Gastrocnemius medialis (tissue), 4 donors: ENCODE results near the gene ACOT13. TPM values are rescaled to one million over a fixed set of nuclear protein-coding genes. Genes with fewer than 3 reads are reported as not detected.

Experiments used
- ATAC-seq, 2 donors: fragments of 150-250 bp; one replicate each; pipeline ENCODE4 v1.9.1; 2016
- DNase-seq, 2 donors: peaks; one replicate each; pipeline ENCODE4 v3.0.0-alpha.2; 2019
- H3K27ac ChIP-seq, 4 donors: fragments of 200-600 bp; sonication (generic); 1 replicate in 1 of 4; 2 replicates in 3 of 4; pipeline ENCODE4 v1.5.1; 2016 to 2018; ENCODE audit warnings: mild to moderate bottlenecking in 2 of 4, moderate library complexity in 1 of 4
- H3K27me3 ChIP-seq, 3 donors: fragments of 200-600 bp; sonication (generic) in 2 of 3; 1 replicate in 1 of 3; 2 replicates in 2 of 3; pipeline versions ENCODE4 v1.5.1 to v1.6.0; 2016 to 2019; ENCODE audit warnings: mild to moderate bottlenecking in 1 of 3, moderate library complexity in 1 of 3
- H3K36me3 ChIP-seq, 2 donors: fragments of 200-600 bp; sonication (generic) in 1 of 2; one replicate each; pipeline ENCODE4 v1.5.1; 2017 to 2018
- H3K4me1 ChIP-seq, 2 donors: fragments of 200-600 bp; sonication (generic) in 1 of 2; one replicate each; pipeline ENCODE4 v1.5.1; 2016 to 2017; ENCODE audit warnings: mild to moderate bottlenecking in 2 of 2
- H3K4me3 ChIP-seq, 4 donors: fragments of 200-600 bp; sonication (generic) in 3 of 4; 1 replicate in 1 of 4; 2 replicates in 3 of 4; pipeline ENCODE4 v1.5.1; 2016 to 2019; ENCODE audit warnings: mild to moderate bottlenecking in 2 of 4
- H3K9me3 ChIP-seq, 3 donors: fragments of 200-600 bp; sonication (generic) in 2 of 3; 1 replicate in 1 of 3; 2 replicates in 2 of 3; pipeline ENCODE4 v1.5.1; 2016 to 2019
- POLR2A ChIP-seq, 2 donors: fragments of 450-650 bp; IDR thresholded peaks; one replicate each; pipeline ENCODE4 v1.6.1; 2017; ENCODE audit warnings: antibody characterized with exemption in 2 of 2, mild to moderate bottlenecking in 2 of 2, moderate library complexity in 2 of 2
- in situ Hi-C, 4 donors: fragments of 200-750 bp; cut with MboI; loops; one replicate each; pipeline versions ENCODE4 v1.15.0 to v1.8.0; 2017; ENCODE audit warnings: low sequenced_read_pairs in 4 of 4
- intact Hi-C: fragments of 100-400 bp; cut with DNase I; formaldehyde crosslinking; loops from one replicate; pipeline ENCODE4 v1.15.1; 2023; ENCODE audit warnings: low total_unique reads
- total RNA-seq, 4 donors: library from RNA; depleted of rRNA; stranded (reverse); fragments of >200 nt; gene quantifications; one replicate each; pipeline versions ENCODE4 v1.1.0 to v1.2.3, GENCODE V29; 2016
- TF ChIP-seq, protein P1 (sequence below), 5 experiments: fragments of 450-650 bp in 3 of 5; fragments of 200-600 bp in 2 of 5; sonication (generic) in 2 of 5; IDR thresholded peaks in 4 of 5; conservative IDR thresholded peaks in 1 of 5; 1 replicate in 4 of 5; 2 replicates in 1 of 5; pipeline ENCODE4 v1.5.1; 2016 to 2019; ENCODE audit warnings: antibody characterized with exemption in 5 of 5, mild to moderate bottlenecking in 3 of 5, moderate library complexity in 3 of 5

The ACOT13 gene
- total RNA-seq, 4 donors from 2014 or later = 13.6 to 28.2 (median 21.1) TPM

GRCh38 chr6:24699521-24700359 lies 32.9 kb downstream of the ACOT13 start:
- Histone ChIP-seq H3K27ac (peak overlapping the region in 1 of 4 donors; percentile 17), H3K9me3 (no peaks in the 10 kb centered on the region), H3K4me3 (no peak overlapping the region), H3K36me3 (peaks cover 0 to 57% of the 10 kb centered on the region in 2 donors), H3K4me1 (no peaks in the 10 kb centered on the region), H3K27me3 (no peaks in the 10 kb centered on the region)
- in situ Hi-C loops (loop anchor here (5.0 to 25.0 kb wide), 3 partner anchors 115 to 287 kb away; partner anchors contain the start of gene MRS2 (in 1 of the 4)), intact Hi-C loops (no loop called here)
- DNase-seq (no peak), ATAC-seq (no peak)
- no peak for TF ChIP-seq POLR2A (IDR thresholded peaks at IDR 0.05)
- TF ChIP-seq, protein P1, sequence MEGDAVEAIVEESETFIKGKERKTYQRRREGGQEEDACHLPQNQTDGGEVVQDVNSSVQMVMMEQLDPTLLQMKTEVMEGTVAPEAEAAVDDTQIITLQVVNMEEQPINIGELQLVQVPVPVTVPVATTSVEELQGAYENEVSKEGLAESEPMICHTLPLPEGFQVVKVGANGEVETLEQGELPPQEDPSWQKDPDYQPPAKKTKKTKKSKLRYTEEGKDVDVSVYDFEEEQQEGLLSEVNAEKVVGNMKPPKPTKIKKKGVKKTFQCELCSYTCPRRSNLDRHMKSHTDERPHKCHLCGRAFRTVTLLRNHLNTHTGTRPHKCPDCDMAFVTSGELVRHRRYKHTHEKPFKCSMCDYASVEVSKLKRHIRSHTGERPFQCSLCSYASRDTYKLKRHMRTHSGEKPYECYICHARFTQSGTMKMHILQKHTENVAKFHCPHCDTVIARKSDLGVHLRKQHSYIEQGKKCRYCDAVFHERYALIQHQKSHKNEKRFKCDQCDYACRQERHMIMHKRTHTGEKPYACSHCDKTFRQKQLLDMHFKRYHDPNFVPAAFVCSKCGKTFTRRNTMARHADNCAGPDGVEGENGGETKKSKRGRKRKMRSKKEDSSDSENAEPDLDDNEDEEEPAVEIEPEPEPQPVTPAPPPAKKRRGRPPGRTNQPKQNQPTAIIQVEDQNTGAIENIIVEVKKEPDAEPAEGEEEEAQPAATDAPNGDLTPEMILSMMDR (IDR thresholded peaks at IDR 0.05 in 4 of 5, conservative IDR thresholded peaks at IDR 0.05 in 1 of 5) = no peak

DNA sequence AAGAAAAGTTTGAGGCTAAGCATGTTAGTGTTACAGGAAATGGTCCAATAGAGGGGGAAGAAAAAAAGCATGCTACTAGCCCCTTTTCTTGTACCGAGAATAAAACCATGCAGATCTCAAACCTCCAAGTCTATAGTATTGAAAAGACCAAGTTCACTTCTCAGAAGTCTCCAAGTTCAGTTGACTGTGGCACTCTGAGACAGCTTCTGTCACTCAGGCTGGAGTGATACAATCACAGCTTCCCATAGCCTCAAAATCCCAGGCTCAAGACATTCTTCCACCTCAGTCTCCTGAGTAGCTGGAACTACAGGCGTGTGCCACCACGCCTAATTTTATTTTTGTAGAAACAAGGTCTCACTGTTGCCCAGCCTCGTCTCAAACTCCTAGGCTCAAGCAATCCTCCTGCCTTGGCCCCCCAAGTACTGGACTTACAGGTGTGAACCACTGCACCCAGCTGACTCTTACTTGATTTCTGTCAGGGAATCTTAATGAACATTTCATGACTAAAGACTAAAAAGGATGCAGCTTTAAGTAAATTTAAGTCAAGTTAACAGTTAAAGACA lies 35.9 kb downstream of the ACOT13 start:
- Histone ChIP-seq H3K4me1 (no peaks in the 10 kb centered on the region), H3K9me3 (no peaks in the 10 kb centered on the region), H3K36me3 (peaks cover 5 to 87% of the 10 kb centered on the region in 2 donors), H3K4me3 (no peak overlapping the region), H3K27me3 (no peaks in the 10 kb centered on the region), H3K27ac (peak overlapping the region in 1 of 4 donors; percentile 12)
- in situ Hi-C loops = loop anchor here in 1 of 4 donors (25.0 kb wide), 1 partner anchor 290 kb away; the partner anchor contains the start of gene MRS2
- no peak for ATAC-seq
- DNase-seq = no peak
- TF ChIP-seq POLR2A (IDR thresholded peaks at IDR 0.05) = no peak
- TF ChIP-seq, protein P1 (IDR thresholded peaks at IDR 0.05 in 4 of 5, conservative IDR thresholded peaks at IDR 0.05 in 1 of 5) = no peak
- intact Hi-C loops = no loop called here

DNA sequence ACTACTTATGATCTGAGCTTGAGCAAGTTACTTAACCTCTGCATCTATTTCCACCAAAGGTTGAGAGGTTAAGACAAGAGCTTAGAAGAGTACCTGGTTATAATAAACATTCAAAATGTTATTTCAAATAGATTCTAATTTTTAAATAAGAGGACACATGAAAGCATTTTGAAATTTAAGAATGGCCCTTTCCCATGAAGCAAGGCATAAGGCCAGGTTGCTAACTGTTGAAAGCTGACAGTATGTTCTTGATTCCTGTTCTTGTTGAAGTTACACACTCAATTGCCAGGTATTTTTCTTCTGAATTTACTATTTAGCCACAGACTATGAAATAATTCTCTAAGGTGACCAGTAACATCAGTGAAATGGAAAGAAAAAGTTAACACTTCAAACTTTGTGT lies 37.6 kb downstream of the ACOT13 start:
- Histone ChIP-seq H3K27me3 (no peaks in the 10 kb centered on the region), H3K27ac (no peak overlapping the region), H3K36me3 (peaks cover 5 to 89% of the 10 kb centered on the region in 2 donors), H3K4me3 (no peak overlapping the region), H3K4me1 (no peaks in the 10 kb centered on the region), H3K9me3 (no peaks in the 10 kb centered on the region)
- TF ChIP-seq POLR2A (IDR thresholded peaks at IDR 0.05) = no peak
- TF ChIP-seq, protein P1 (IDR thresholded peaks at IDR 0.05 in 4 of 5, conservative IDR thresholded peaks at IDR 0.05 in 1 of 5) = no peak
- no peak for DNase-seq
- ATAC-seq = no peak
- in situ Hi-C loops (loop anchor here in 1 of 4 donors (25.0 kb wide), 1 partner anchor 292 kb away; the partner anchor contains the start of gene MRS2), intact Hi-C loops (no loop called here)

DNA sequence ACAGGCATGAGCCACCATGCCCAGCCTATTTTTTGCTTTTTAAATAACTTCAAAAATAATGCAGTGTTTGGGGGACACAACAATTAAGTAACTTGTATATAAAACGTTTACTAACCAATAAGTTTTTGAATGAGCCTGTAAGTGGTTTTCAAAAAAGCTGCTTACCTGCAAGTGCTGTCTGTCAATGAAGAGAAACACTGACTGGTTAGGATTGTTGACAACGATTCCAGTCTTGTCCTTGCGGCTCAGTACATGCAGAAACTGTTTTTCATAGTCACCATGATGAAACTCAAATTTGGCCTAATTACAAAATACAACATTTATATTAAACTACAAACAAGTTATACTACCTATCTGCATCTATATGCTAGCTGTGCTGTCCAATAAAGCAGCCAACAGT lies 41.7 kb downstream of the ACOT13 start:
- ATAC-seq (no peak), DNase-seq (no peak)
- intact Hi-C loops (no loop called here), in situ Hi-C loops (loop anchor here in 1 of 4 donors (25.0 kb wide), 1 partner anchor 296 kb away; the partner anchor contains the start of gene MRS2)
- Histone ChIP-seq H3K4me3 (no peak overlapping the region), H3K9me3 (no peaks in the 10 kb centered on the region), H3K27ac (no peak overlapping the region), H3K27me3 (no peaks in the 10 kb centered on the region), H3K4me1 (peaks cover 2 to 10% of the 10 kb centered on the region in 2 donors), H3K36me3 (peaks cover 5 to 99% of the 10 kb centered on the region in 2 donors)
- TF ChIP-seq, protein P1 (IDR thresholded peaks at IDR 0.05 in 4 of 5, conservative IDR thresholded peaks at IDR 0.05 in 1 of 5) = no peak
- no peak for TF ChIP-seq POLR2A (IDR thresholded peaks at IDR 0.05)
